NT2/D1 (cell line): Measurements from ENCODE around the gene SIGMAR1.

ENCODE experiments used
- SUZ12 ChIP-seq: IDR thresholded peaks from 2 replicates; pipeline ENCODE4 v1.6.1; 2011; ENCODE audit not compliant: insufficient read length, insufficient read depth; ENCODE audit errors: extremely low read depth
- YY1 ChIP-seq: IDR thresholded peaks from 2 replicates; pipeline ENCODE4 v1.6.1; 2011; ENCODE audit not compliant: insufficient read length, insufficient read depth
- ZNF274 ChIP-seq: IDR thresholded peaks from 2 replicates; pipeline ENCODE4 v1.6.1; 2011; ENCODE audit warnings: mild to moderate bottlenecking, low read depth, low read length

DNA sequence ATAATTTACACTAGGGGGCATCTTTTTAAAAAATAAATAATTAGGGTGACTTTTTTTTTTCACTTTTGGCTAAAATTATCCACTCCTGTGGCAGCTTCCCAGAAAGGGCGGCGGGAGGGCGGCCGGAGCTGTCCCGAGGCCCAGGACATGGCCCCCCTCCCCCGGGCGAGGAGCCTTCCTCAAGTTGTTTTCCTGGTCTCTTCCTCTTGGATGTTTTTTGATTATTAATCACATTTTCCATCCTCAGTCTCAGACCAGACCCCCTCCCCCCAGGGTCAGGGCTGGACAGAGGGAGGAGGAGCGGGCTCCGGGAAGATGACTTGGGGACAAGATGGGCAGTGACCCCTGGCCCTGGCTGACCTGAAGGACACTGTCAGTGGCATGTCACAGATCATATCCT is 43.4 kb downstream of the SIGMAR1 start:
- TF ChIP-seq ZNF274 (no peak), YY1 (no peak), SUZ12 (no peak)
